HepG2 (cell line): ENCODE results near the gene P4HB. TPM values are rescaled to one million over a fixed set of nuclear protein-coding genes. Genes with fewer than 3 reads are reported as not detected.

Experiments used
- ATAC-seq: fragments of 200-7000 bp; cut with Tn5 transposase; 3 replicates; pipeline ENCODE4 v1.9.1; 2020; ENCODE audit warnings: mild to moderate bottlenecking, moderate library complexity
- BruUV-seq: library from RNA; stranded (reverse); fragments of 400-500 nt; replicated peaks from 2 replicates; lab custom pipeline; 2021; lab: Mats Ljungman, UMichigan
- CTCF ChIA-PET: fragments of 300-600 bp; formaldehyde crosslinking; extraction: SDS; loops from one replicate; lab custom pipeline; 2021; ENCODE audit warnings: low total read pairs, inconsistent platforms, low intra/inter-chr PET ratio; lab: Yijun Ruan, JAX
- POLR2A ChIA-PET: fragments of 350-600 bp; sonication (Branson Sonifier 250); formaldehyde crosslinking; loops from one replicate; lab custom pipeline; 2020; ENCODE audit warnings: antibody characterized with exemption, inconsistent platforms; lab: Yijun Ruan, JAX
- DNase-seq: peaks from one replicate; pipeline ENCODE4 v3.0.0-alpha.2; 2015; ENCODE audit warnings: low spot score
- FAIRE-seq: peaks from 3 replicates; lab custom pipeline; 2011; peaks lifted over from hg19 to GRCh38; lab: Jason Lieb, UNC
- H2AFZ ChIP-seq: one replicate; pipeline ENCODE4 v1.6.1; 2011; ENCODE audit warnings: low read length, inconsistent platforms
- H3K27ac ChIP-seq: fragments of 300-600 bp; 3 replicates; pipeline ENCODE4 v1.8.0; 2011; ENCODE audit warnings: mixed run types, mild to moderate bottlenecking, mixed read lengths, low read length, inconsistent platforms; ENCODE audit not compliant: insufficient read depth; ENCODE audit errors: extremely low read length
- H3K27me3 ChIP-seq, 2 experiments: fragments of 200-600 bp in 1 of 2; 2 replicates in 1 of 2; 3 replicates in 1 of 2; pipeline versions ENCODE4 v1.6.0 to v1.8.0; 2011; ENCODE audit warnings: low read length in 2 of 2, mild to moderate bottlenecking in 2 of 2, moderate library complexity in 2 of 2, inconsistent platforms in 1 of 2; ENCODE audit not compliant: insufficient read depth in 2 of 2, control insufficient read depth in 1 of 2
- H3K36me3 ChIP-seq, 2 experiments: fragments of 200-600 bp in 1 of 2; replicated peaks in 1 of 2; 2 replicates in 1 of 2; 3 replicates in 1 of 2; pipeline versions ENCODE4 v1.5.1 to v1.8.0; 2011; ENCODE audit warnings: low read length in 2 of 2, inconsistent platforms in 1 of 2; ENCODE audit not compliant: insufficient read depth in 2 of 2, control insufficient read depth in 1 of 2
- H3K4me1 ChIP-seq: 2 replicates; pipeline ENCODE4 v1.5.1; 2012; ENCODE audit warnings: low read length, inconsistent platforms; ENCODE audit not compliant: insufficient read depth
- H3K4me2 ChIP-seq: 2 replicates; pipeline ENCODE4 v1.6.0; 2011; ENCODE audit warnings: low read depth, low read length, inconsistent platforms
- H3K4me3 ChIP-seq, 3 experiments: fragments of 200-600 bp in 1 of 3; sonication (generic), shearing (Covaris generic) in 1 of 3; replicated peaks in 1 of 3; 2 replicates each; pipeline ENCODE4 v1.5.1; 2011 to 2016; ENCODE audit warnings: low read length in 3 of 3, inconsistent platforms in 2 of 3, low read depth in 2 of 3, mild to moderate bottlenecking in 2 of 3, control low read depth in 1 of 3, mixed read lengths in 1 of 3; ENCODE audit not compliant: insufficient read depth in 1 of 3
- H3K79me2 ChIP-seq: one replicate; pipeline ENCODE4 v1.6.1; 2011; ENCODE audit warnings: low read length, inconsistent platforms; ENCODE audit not compliant: insufficient read depth
- H3K9ac ChIP-seq: 2 replicates; pipeline ENCODE4 v1.6.0; 2011; ENCODE audit warnings: mild to moderate bottlenecking, low read depth, low read length, inconsistent platforms; ENCODE audit not compliant: insufficient read depth
- H3K9me3 ChIP-seq: 2 replicates; pipeline ENCODE4 v1.5.1; 2012; ENCODE audit warnings: mild to moderate bottlenecking, low read length
- H4K20me1 ChIP-seq: 2 replicates; pipeline ENCODE4 v1.6.0; 2011; ENCODE audit warnings: inconsistent platforms, mild to moderate bottlenecking, low read length, moderate library complexity; ENCODE audit not compliant: insufficient read depth
- DPF2 ChIP-seq: sonication (generic); formaldehyde crosslinking; IDR thresholded peaks from 2 replicates; pipeline ENCODE4 v1.4.0; 2020; ENCODE audit warnings: mild to moderate bottlenecking, low read depth, missing genetic modification reagents, borderline replicate concordance
- GZF1 ChIP-seq: sonication (generic); formaldehyde crosslinking; IDR thresholded peaks from 2 replicates; pipeline ENCODE4 v1.5.1; 2020; ENCODE audit warnings: mild to moderate bottlenecking, missing genetic modification reagents
- HNF4A ChIP-seq: sonication (generic); formaldehyde crosslinking; IDR thresholded peaks from 2 replicates; pipeline ENCODE4 v1.4.0; 2020; ENCODE audit warnings: missing genetic modification reagents
- JUND ChIP-seq: sonication (generic); formaldehyde crosslinking; IDR thresholded peaks from 2 replicates; pipeline ENCODE4 v1.8.0; 2022; ENCODE audit warnings: mild to moderate bottlenecking, missing genetic modification reagents
- POLR2G ChIP-seq: fragments of 200-400 bp; formaldehyde crosslinking; IDR thresholded peaks from 2 replicates; pipeline ENCODE4 v1.6.1; 2018; ENCODE audit warnings: mild to moderate bottlenecking, low read depth, low read length, moderate library complexity
- THAP11 ChIP-seq: IDR thresholded peaks from 2 replicates; pipeline ENCODE4 v1.6.1; 2016; ENCODE audit warnings: missing biosample characterization, missing genetic modification reagents
- ZNF251 ChIP-seq: sonication (generic); formaldehyde crosslinking; IDR thresholded peaks from 2 replicates; pipeline ENCODE4 v1.9.0; 2021; ENCODE audit warnings: mild to moderate bottlenecking, missing genetic modification reagents
- ZNF720 ChIP-seq: sonication (generic); formaldehyde crosslinking; IDR thresholded peaks from 2 replicates; pipeline ENCODE4 v1.4.0; 2020; ENCODE audit warnings: missing genetic modification reagents
- ZNF747 ChIP-seq: sonication (generic); formaldehyde crosslinking; IDR thresholded peaks from 2 replicates; pipeline ENCODE4 v1.8.1; 2023; ENCODE audit warnings: missing genetic modification reagents, mild to moderate bottlenecking, borderline replicate concordance
- ZNF770 ChIP-seq: sonication (generic); formaldehyde crosslinking; IDR thresholded peaks from 2 replicates; pipeline ENCODE4 v1.5.0; 2020; ENCODE audit warnings: mild to moderate bottlenecking, missing genetic modification reagents
- ZNF878 ChIP-seq: sonication (generic); formaldehyde crosslinking; IDR thresholded peaks from 2 replicates; pipeline ENCODE4 v1.8.1; 2023; ENCODE audit warnings: mild to moderate bottlenecking, missing genetic modification reagents, moderate library complexity
- WGBS: methylation state at CpG from one replicate; pipeline ENCODE4 v1.1.6; 2017; ENCODE audit warnings: low lambda C conversion rate; 5-methylcytosine and 5-hydroxymethylcytosine counted together
- in situ Hi-C: cut with HindIII; loops from 2 replicates; pipeline ENCODE4 v1.10.0; 2017; ENCODE audit warnings: low pct_unique_long_range_greater_than_20kb; ENCODE audit not compliant: extremely low pct_ligation_motif_present
- intact Hi-C: fragments of 100-400 bp; cut with micrococcal nuclease; formaldehyde crosslinking; loops from one replicate; pipeline ENCODE4 v1.10.0; 2022; ENCODE audit not compliant: unreplicated experiment
- polyA plus RNA-seq, 8 experiments: library from polyadenylated mRNA; depleted of rRNA in 3 of 8; stranded (reverse) in 7 of 8; unstranded in 1 of 8; fragments of >200 nt; fragmentation: Illumina TruSeq in 4 of 8; extraction: Trizol in 4 of 8; gene quantifications; 2 replicates each; pipeline versions ENCODE4 v1.2.1 to v1.2.3, GENCODE V29; 2011 to 2016; ENCODE audit warnings: low read depth in 4 of 8, missing spikeins in 1 of 8, mixed read lengths in 1 of 8; ENCODE audit not compliant: insufficient read depth in 1 of 8
- total RNA-seq, 5 experiments: library from RNA; depleted of rRNA; stranded (reverse); fragments of >200 nt; fragmentation: Illumina TruSeq; extraction: Trizol; gene quantifications; 2 replicates each; pipeline ENCODE4 v1.2.3, GENCODE V29; 2016; ENCODE audit warnings: low read depth in 1 of 5
- TF ChIP-seq, protein P1 (sequence below): sonication (generic); formaldehyde crosslinking; IDR thresholded peaks from 2 replicates; pipeline ENCODE4 v1.5.0; 2020; ENCODE audit warnings: missing genetic modification reagents

The P4HB gene
- total and polyA plus RNA-seq, 2 of the 13 experiments (the other 11 are each of a cell fraction or from before 2014, with no cell fraction given), result 185 to 782 TPM

DNA sequence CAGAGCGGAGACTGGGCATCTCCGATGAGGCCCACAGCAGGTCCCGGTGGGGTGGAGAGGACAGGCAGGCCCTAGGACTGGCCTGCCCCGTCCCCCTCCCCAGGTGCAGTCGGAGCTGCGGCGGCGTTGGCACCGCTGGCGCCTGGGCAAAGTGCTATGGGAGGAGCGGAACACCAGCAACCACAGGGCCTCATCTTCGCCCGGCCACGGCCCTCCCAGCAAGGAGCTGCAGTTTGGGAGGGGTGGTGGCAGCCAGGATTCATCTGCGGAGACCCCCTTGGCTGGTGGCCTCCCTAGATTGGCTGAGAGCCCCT is 47.0 kb downstream of the P4HB start:
- H3K9me3 ChIP-seq, result no peaks in the 10 kb centered on the region
- ChIA-PET CTCF (no interaction called here), POLR2A (interaction anchor here (0.9 to 1.8 kb wide), 2 partner anchors 19 to 86 kb away, joined by 3 to 7 read pairs; partner anchors contain the start of gene MCRIP1)
- peaks cover 9 to 29% of the 10 kb centered on the region in 2 experiments; a peak in 4 of 5 replicates for H3K27me3 ChIP-seq
- intact Hi-C loops (no loop called here), in situ Hi-C loops (no loop called here)
- H3K9ac ChIP-seq, result no peak overlapping the region
- no TSS peak for BruUV-seq
- no peak overlapping the region for H3K27ac ChIP-seq
- DNase-seq (no peak), FAIRE-seq (no peak), ATAC-seq (no peak)
- no peak overlapping the region for H3K4me2 ChIP-seq
- WGBS, result 73% methylated on average over 14 of the region's 15 CpGs
- H3K4me1 ChIP-seq, result peaks cover 36% of the 10 kb centered on the region
- H3K4me3 ChIP-seq, result no peak overlapping the region
- H4K20me1 ChIP-seq, result no peaks in the 10 kb centered on the region
- no peaks in the 10 kb centered on the region for H3K36me3 ChIP-seq
- no peaks in the 10 kb centered on the region for H3K79me2 ChIP-seq
- H2AFZ ChIP-seq, result no peak overlapping the region
- TF ChIP-seq HNF4A (CRISPR knock-in tag) (no peak), GZF1 (no peak), ZNF770 (CRISPR knock-in tag) (no peak), ZNF720 (no peak), ZNF251 (CRISPR knock-in tag) (no peak), JUND (CRISPR knock-in tag) (no peak), ZNF747 (CRISPR knock-in tag) (no peak), DPF2 (CRISPR knock-in tag) (no peak), ZNF878 (CRISPR knock-in tag) (no peak), THAP11 (CRISPR knock-in tag) (no peak), POLR2G (no peak)
- TF ChIP-seq, protein P1, sequence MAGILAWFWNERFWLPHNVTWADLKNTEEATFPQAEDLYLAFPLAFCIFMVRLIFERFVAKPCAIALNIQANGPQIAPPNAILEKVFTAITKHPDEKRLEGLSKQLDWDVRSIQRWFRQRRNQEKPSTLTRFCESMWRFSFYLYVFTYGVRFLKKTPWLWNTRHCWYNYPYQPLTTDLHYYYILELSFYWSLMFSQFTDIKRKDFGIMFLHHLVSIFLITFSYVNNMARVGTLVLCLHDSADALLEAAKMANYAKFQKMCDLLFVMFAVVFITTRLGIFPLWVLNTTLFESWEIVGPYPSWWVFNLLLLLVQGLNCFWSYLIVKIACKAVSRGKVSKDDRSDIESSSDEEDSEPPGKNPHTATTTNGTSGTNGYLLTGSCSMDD (CRISPR knock-in tag), result no peak
